GM12878 (cell line): ENCODE measurements around the gene SNAPC3. TPM values are rescaled to one million over a fixed set of nuclear protein-coding genes. Genes with fewer than 3 reads are reported as not detected.

ENCODE experiments used
- ASH2L ChIP-seq: fragments of 300-600, 200-600 bp; sonication (generic); IDR thresholded peaks from 2 replicates; pipeline ENCODE4 v1.6.1; 2017; ENCODE audit warnings: low read depth, mild to moderate bottlenecking, borderline replicate concordance
- BACH1 ChIP-seq: fragments of 450-650 bp; IDR thresholded peaks from 2 replicates; pipeline ENCODE4 v1.6.1; 2017; ENCODE audit warnings: mild to moderate bottlenecking, borderline replicate concordance
- BHLHE40 ChIP-seq, 2 experiments: fragments of 450-650 bp in 1 of 2; IDR thresholded peaks; 2 replicates each; pipeline ENCODE4 v1.6.1; 2011 to 2017; ENCODE audit warnings: low read depth in 2 of 2, borderline replicate concordance in 1 of 2, improper control_type of control experiment in 1 of 2, low read length in 1 of 2, mild to moderate bottlenecking in 1 of 2
- CBX5 ChIP-seq: sonication (generic); IDR thresholded peaks from 2 replicates; pipeline ENCODE4 v1.6.1; 2016; ENCODE audit warnings: low read depth, moderate library complexity, mild to moderate bottlenecking, inconsistent platforms
- CHD4 ChIP-seq: fragments of 200-600 bp; sonication (generic); IDR thresholded peaks from 2 replicates; pipeline ENCODE4 v1.6.1; 2016; ENCODE audit warnings: mild to moderate bottlenecking
- FOS ChIP-seq: IDR thresholded peaks from 3 replicates; pipeline ENCODE4 v1.6.1; 2011; ENCODE audit warnings: borderline replicate concordance; ENCODE audit not compliant: insufficient read length; ENCODE audit errors: extremely low read depth
- FOXK2 ChIP-seq: fragments of 450-650 bp; IDR thresholded peaks from 2 replicates; pipeline ENCODE4 v1.6.1; 2017; ENCODE audit warnings: mild to moderate bottlenecking, moderate library complexity
- IKZF1 ChIP-seq: fragments of 450-650 bp; conservative IDR thresholded peaks from 2 replicates; pipeline ENCODE4 v1.6.1; 2017; ENCODE audit warnings: antibody characterized with exemption, mild to moderate bottlenecking
- KLF5 ChIP-seq: fragments of 450-650 bp; IDR thresholded peaks from 2 replicates; pipeline ENCODE4 v1.6.1; 2014; ENCODE audit warnings: mild to moderate bottlenecking; ENCODE audit not compliant: partially characterized antibody
- LARP7 ChIP-seq: fragments of 450-650 bp; IDR thresholded peaks from 2 replicates; pipeline ENCODE4 v1.6.1; 2017; ENCODE audit warnings: mild to moderate bottlenecking
- MEF2A ChIP-seq: IDR thresholded peaks from 2 replicates; pipeline ENCODE4 v1.6.1; 2011; ENCODE audit warnings: low read depth, mild to moderate bottlenecking, low read length, moderate library complexity; ENCODE audit not compliant: insufficient read depth
- MXI1 ChIP-seq: fragments of 150-350 bp; IDR thresholded peaks from 2 replicates; pipeline ENCODE4 v1.6.1; 2011; ENCODE audit warnings: low read depth, mild to moderate bottlenecking, inconsistent platforms, low read length, improper control_type of control experiment
- MYB ChIP-seq: fragments of 150-350 bp; IDR thresholded peaks from 2 replicates; pipeline ENCODE4 v1.6.1; 2014; ENCODE audit warnings: mild to moderate bottlenecking, low read depth, low read length, borderline replicate concordance
- POLR2AphosphoS5 ChIP-seq: IDR thresholded peaks from 2 replicates; pipeline ENCODE4 v1.6.1; 2011; ENCODE audit warnings: mild to moderate bottlenecking, low read length, inconsistent platforms
- RBBP5 ChIP-seq: fragments of 200-600 bp; sonication (generic); conservative IDR thresholded peaks from 2 replicates; pipeline ENCODE4 v1.6.1; 2016
- SIX5 ChIP-seq: IDR thresholded peaks from 2 replicates; pipeline ENCODE4 v1.6.1; 2011; ENCODE audit warnings: mild to moderate bottlenecking, low read depth, low read length, moderate library complexity; ENCODE audit not compliant: severe bottlenecking
- SMARCA5 ChIP-seq: fragments of 450-650 bp; IDR thresholded peaks from 2 replicates; pipeline ENCODE4 v1.6.1; 2017; ENCODE audit warnings: mild to moderate bottlenecking
- SRF ChIP-seq, 2 experiments: IDR thresholded peaks; 2 replicates each; pipeline ENCODE4 v1.6.1; 2011; ENCODE audit warnings: low read depth in 2 of 2, low read length in 2 of 2, mild to moderate bottlenecking in 1 of 2, moderate library complexity in 1 of 2
- STAT1 ChIP-seq: fragments of 450-650 bp; conservative IDR thresholded peaks from 2 replicates; pipeline ENCODE4 v1.6.1; 2014; ENCODE audit warnings: antibody characterized with exemption, mild to moderate bottlenecking
- TCF7 ChIP-seq: IDR thresholded peaks from 2 replicates; pipeline ENCODE4 v1.6.1; 2014; ENCODE audit warnings: antibody characterized with exemption, borderline replicate concordance
- YY1 ChIP-seq: IDR thresholded peaks from 2 replicates; pipeline ENCODE4 v1.6.1; 2011; ENCODE audit warnings: low read depth, mild to moderate bottlenecking, low read length
- ZBED1 ChIP-seq: IDR thresholded peaks from 2 replicates; pipeline ENCODE4 v1.6.1; 2016; ENCODE audit warnings: borderline replicate concordance
- polyA plus RNA-seq, 11 experiments: library from polyadenylated mRNA; depleted of rRNA in 4 of 11; unstranded in 6 of 11; stranded (reverse) in 5 of 11; fragments of >200 nt; fragmentation: Nextera tagmentation in 4 of 11; fragmentation: Illumina TruSeq in 1 of 11; extraction: Ambion mirVana in 4 of 11; extraction: Trizol in 1 of 11; gene quantifications; 1 replicate in 1 of 11; 2 replicates in 10 of 11; pipeline versions ENCODE4 v1.2.1 to v1.2.3, GENCODE V29; 2011 to 2016; ENCODE audit warnings: inconsistent platforms in 2 of 11, missing spikeins in 2 of 11, low read depth in 1 of 11
- total RNA-seq, 4 experiments: library from RNA; depleted of rRNA in 3 of 4; stranded (reverse); fragments of >200 nt in 3 of 4; fragmentation: Illumina TruSeq in 1 of 4; extraction: Trizol in 1 of 4; gene quantifications; 2 replicates each; pipeline versions ENCODE4 v1.2.1 to v1.2.3, GENCODE V29; 2013 to 2021
- TF ChIP-seq, protein P1 (sequence below): fragments of 450-650 bp; formaldehyde crosslinking; IDR thresholded peaks from 2 replicates; pipeline ENCODE4 v1.4.0; 2020; ENCODE audit warnings: mild to moderate bottlenecking, moderate library complexity
- TF ChIP-seq, protein P2 (sequence below): IDR thresholded peaks from 2 replicates; pipeline ENCODE4 v1.6.1; 2012; ENCODE audit warnings: low read length, inconsistent platforms
- TF ChIP-seq, protein P3 (sequence below): fragments of 150-350 bp; IDR thresholded peaks from 2 replicates; pipeline ENCODE4 v1.6.1; 2014; ENCODE audit warnings: mild to moderate bottlenecking, low read depth, low read length

The SNAPC3 gene
- total and polyA plus RNA-seq, 10 of the 15 experiments (the other 5 are each of a cell fraction or from before 2014, with no cell fraction given) = 5.7 to 47.4 (median 24.6) TPM

DNA sequence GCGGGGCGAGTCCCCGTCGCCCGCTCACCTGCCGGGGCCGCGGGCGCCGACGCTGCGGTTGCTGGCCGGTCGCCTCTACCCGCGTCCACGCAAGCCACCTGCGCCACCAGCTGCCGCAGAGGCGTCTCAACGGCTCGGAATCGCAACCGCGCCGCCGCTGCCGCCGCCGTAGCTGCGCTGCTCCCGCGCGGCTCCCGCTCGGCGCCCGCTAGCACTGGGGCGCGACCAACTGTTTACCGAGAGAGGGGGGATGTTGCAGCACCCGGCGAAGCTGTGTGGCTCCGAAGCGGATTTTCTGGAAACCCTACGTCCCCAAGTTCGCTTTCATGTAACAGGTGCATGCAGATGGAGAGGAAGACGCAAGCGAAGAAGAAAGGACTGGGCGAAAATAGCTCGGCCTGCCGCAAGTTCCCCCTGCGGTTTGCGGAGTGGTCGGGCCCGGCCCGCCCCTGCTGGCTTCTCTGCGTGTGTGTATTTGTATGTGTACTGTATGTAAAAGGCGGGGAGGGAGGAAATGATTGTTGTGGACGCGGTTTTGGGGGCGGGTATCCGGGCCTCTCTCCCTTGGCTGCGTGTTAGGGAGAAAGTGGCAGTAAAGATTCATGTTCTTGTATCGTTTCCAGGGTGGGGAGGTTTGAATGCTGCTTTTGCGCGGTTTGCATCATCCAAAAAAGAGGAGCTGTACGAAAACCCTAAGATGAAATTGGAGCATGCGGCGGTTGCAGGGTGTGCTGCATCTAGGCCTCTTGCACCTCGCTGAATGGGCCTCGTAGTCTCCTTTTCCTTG is 88.3 kb downstream of the SNAPC3 start, which contains the start of gene PSIP1 (continued):
- TF ChIP-seq, protein P1, sequence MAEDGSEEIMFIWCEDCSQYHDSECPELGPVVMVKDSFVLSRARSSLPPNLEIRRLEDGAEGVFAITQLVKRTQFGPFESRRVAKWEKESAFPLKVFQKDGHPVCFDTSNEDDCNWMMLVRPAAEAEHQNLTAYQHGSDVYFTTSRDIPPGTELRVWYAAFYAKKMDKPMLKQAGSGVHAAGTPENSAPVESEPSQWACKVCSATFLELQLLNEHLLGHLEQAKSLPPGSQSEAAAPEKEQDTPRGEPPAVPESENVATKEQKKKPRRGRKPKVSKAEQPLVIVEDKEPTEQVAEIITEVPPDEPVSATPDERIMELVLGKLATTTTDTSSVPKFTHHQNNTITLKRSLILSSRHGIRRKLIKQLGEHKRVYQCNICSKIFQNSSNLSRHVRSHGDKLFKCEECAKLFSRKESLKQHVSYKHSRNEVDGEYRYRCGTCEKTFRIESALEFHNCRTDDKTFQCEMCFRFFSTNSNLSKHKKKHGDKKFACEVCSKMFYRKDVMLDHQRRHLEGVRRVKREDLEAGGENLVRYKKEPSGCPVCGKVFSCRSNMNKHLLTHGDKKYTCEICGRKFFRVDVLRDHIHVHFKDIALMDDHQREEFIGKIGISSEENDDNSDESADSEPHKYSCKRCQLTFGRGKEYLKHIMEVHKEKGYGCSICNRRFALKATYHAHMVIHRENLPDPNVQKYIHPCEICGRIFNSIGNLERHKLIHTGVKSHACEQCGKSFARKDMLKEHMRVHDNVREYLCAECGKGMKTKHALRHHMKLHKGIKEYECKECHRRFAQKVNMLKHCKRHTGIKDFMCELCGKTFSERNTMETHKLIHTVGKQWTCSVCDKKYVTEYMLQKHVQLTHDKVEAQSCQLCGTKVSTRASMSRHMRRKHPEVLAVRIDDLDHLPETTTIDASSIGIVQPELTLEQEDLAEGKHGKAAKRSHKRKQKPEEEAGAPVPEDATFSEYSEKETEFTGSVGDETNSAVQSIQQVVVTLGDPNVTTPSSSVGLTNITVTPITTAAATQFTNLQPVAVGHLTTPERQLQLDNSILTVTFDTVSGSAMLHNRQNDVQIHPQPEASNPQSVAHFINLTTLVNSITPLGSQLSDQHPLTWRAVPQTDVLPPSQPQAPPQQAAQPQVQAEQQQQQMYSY = no peak
- peak; percentile 99 for TF ChIP-seq ASH2L
- TF ChIP-seq TCF7 = no peak; the same call in 1 of the 2 replicates
- peak; percentile 99 for TF ChIP-seq BHLHE40 (IDR thresholded peaks at IDR 0.05; ENCODE audit: borderline replicate concordance in 1 of 2, low read depth in 2 of 2, low read length in 1 of 2)
- peak; percentile 90 for TF ChIP-seq CBX5
- TF ChIP-seq MYB = 0 out of 2 replicates have a peak, but pooled peaks have one; percentile 54
- TF ChIP-seq SMARCA5 = 0 out of 2 replicates have a peak, but pooled peaks have one; percentile 83
- TF ChIP-seq FOS = no peak
- peak; percentile 100 for TF ChIP-seq LARP7
- no peak for TF ChIP-seq RBBP5
- TF ChIP-seq SRF (IDR thresholded peaks at IDR 0.05; ENCODE audit: low read depth in 2 of 2, low read length in 2 of 2) = no peak
- peak; percentile 86 for TF ChIP-seq IKZF1
- TF ChIP-seq CHD4 = no peak
- peak; percentile 99 for TF ChIP-seq KLF5
- TF ChIP-seq MEF2A = peak; percentile 23; the same call in 1 of the 2 replicates
- TF ChIP-seq, protein P2, sequence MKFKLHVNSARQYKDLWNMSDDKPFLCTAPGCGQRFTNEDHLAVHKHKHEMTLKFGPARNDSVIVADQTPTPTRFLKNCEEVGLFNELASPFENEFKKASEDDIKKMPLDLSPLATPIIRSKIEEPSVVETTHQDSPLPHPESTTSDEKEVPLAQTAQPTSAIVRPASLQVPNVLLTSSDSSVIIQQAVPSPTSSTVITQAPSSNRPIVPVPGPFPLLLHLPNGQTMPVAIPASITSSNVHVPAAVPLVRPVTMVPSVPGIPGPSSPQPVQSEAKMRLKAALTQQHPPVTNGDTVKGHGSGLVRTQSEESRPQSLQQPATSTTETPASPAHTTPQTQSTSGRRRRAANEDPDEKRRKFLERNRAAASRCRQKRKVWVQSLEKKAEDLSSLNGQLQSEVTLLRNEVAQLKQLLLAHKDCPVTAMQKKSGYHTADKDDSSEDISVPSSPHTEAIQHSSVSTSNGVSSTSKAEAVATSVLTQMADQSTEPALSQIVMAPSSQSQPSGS = peak; percentile 76
- peak; percentile 94 for TF ChIP-seq BACH1
- peak; percentile 51; the same call in 1 of the 2 replicates for TF ChIP-seq MXI1
- peak; percentile 100 for TF ChIP-seq FOXK2
- TF ChIP-seq YY1 = peak; percentile 20; the same call in 1 of the 2 replicates
- no peak; the same call in 1 of the 2 replicates for TF ChIP-seq ZBED1
- TF ChIP-seq STAT1 = peak; percentile 92; the same call in 1 of the 2 replicates
- peak; percentile 95 for TF ChIP-seq POLR2AphosphoS5
- TF ChIP-seq SIX5 = peak; percentile 48
- TF ChIP-seq, protein P3, sequence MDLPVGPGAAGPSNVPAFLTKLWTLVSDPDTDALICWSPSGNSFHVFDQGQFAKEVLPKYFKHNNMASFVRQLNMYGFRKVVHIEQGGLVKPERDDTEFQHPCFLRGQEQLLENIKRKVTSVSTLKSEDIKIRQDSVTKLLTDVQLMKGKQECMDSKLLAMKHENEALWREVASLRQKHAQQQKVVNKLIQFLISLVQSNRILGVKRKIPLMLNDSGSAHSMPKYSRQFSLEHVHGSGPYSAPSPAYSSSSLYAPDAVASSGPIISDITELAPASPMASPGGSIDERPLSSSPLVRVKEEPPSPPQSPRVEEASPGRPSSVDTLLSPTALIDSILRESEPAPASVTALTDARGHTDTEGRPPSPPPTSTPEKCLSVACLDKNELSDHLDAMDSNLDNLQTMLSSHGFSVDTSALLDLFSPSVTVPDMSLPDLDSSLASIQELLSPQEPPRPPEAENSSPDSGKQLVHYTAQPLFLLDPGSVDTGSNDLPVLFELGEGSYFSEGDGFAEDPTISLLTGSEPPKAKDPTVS = no peak
